ENCODE data around the gene JHY.
"Not testable (repeated sequence)": the region's sequence is repeated elsewhere in the genome, so short reads cannot be mapped to it uniquely, and the experiment has no call there.

JHY gene

GRCh38 chr11:122882189-122882856 lies at the start of gene JHY:
TSS of gene JHY (plus strand) at chr11:122882759. CDS start at chr11:122885850, 3,091 bp downstream.
- DNase-seq (ENCODE audit: low read depth in 1 of 2, low spot score in 1 of 2): no peak

GRCh38 chr11:122833846-122834464 lies 48.6 kb upstream of the JHY start:
- no peak for DNase-seq (ENCODE audit: low read depth in 1 of 2, low spot score in 1 of 2)

GRCh38 chr11:122836916-122837315 lies 45.6 kb upstream of the JHY start:
- DNase-seq (ENCODE audit: low read depth in 1 of 2, low spot score in 1 of 2): no peak

- no peak for DNase-seq (ENCODE audit: low read depth in 1 of 2, low spot score in 1 of 2)
These were observed 44.8 kb upstream of the JHY start for GRCh38 chr11:122837528-122838346.

GRCh38 chr11:122843281-122844141 lies 39.0 kb upstream of the JHY start:
- DNase-seq (ENCODE audit: low read depth in 1 of 2, low spot score in 1 of 2): no peak

GRCh38 chr11:122847466-122847865 lies 35.1 kb upstream of the JHY start:
- DNase-seq (ENCODE audit: low read depth in 1 of 2, low spot score in 1 of 2): no peak

- no peak for DNase-seq (ENCODE audit: low read depth in 1 of 2, low spot score in 1 of 2)
These were observed 34.4 kb upstream of the JHY start for GRCh38 chr11:122848186-122848585.

- no peak for DNase-seq (ENCODE audit: low read depth in 1 of 2, low spot score in 1 of 2)
These were observed 32.4 kb upstream of the JHY start for GRCh38 chr11:122850076-122850631.

- DNase-seq (ENCODE audit: low read depth in 1 of 2, low spot score in 1 of 2): no peak
These were observed 31.1 kb upstream of the JHY start for GRCh38 chr11:122851366-122851966.

- DNase-seq (ENCODE audit: low read depth in 1 of 2, low spot score in 1 of 2): no peak
These were observed 30.3 kb upstream of the JHY start for GRCh38 chr11:122852074-122852795.

GRCh38 chr11:122852796-122853160 lies 29.8 kb upstream of the JHY start:
- DNase-seq (ENCODE audit: low read depth in 1 of 2, low spot score in 1 of 2): no peak

GRCh38 chr11:122853261-122853660 lies 29.3 kb upstream of the JHY start:
- no peak for DNase-seq (ENCODE audit: low read depth in 1 of 2, low spot score in 1 of 2)

- no peak for DNase-seq (ENCODE audit: low read depth in 1 of 2, low spot score in 1 of 2)
These were observed 28.6 kb upstream of the JHY start for GRCh38 chr11:122853971-122854446.

GRCh38 chr11:122861631-122862030 lies 20.9 kb upstream of the JHY start:
- no peak for DNase-seq (ENCODE audit: low read depth in 1 of 2, low spot score in 1 of 2)

- DNase-seq (ENCODE audit: low read depth in 1 of 2, low spot score in 1 of 2): no peak
These were observed 20.5 kb upstream of the JHY start for GRCh38 chr11:122862091-122862490.

GRCh38 chr11:122863154-122863553 lies 19.4 kb upstream of the JHY start:
- not testable (repeated sequence) for DNase-seq (ENCODE audit: low read depth in 1 of 2, low spot score in 1 of 2)

- peak in 1 of 2 donors; percentile 22 for DNase-seq (ENCODE audit: low read depth in 1 of 2, low spot score in 1 of 2)
These were observed 18.7 kb upstream of the JHY start for GRCh38 chr11:122863704-122864326.

- no peak for DNase-seq (ENCODE audit: low read depth in 1 of 2, low spot score in 1 of 2)
These were observed 18.0 kb upstream of the JHY start for GRCh38 chr11:122864386-122865115.

GRCh38 chr11:122869622-122870021 lies 12.9 kb upstream of the JHY start:
- DNase-seq (ENCODE audit: low read depth in 1 of 2, low spot score in 1 of 2): no peak

Measured in stimulated activated CD4-positive, alpha-beta T cell treated with anti-CD3 and anti-CD28 coated beads, Interleukin-15, amount 100 ng/mL, for 1 hour (primary cell).